ENCODE data around the gene CR1.

DNA sequence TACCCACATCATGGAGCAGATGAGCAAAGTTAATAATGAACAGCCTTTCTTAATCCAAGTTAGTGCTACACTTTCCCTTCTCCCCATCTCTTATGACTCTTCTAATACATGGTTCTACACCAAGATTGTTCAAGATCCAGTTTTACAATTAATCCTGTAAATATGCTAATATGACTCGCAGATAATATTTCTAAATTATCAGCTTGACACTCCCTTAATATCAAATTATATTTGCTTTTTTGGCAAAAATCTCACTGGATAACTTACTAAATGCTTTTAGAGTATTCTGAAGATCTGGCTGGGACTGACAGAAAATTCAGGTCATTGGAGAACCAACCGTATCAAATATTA is 124.6 kb downstream of the CR1 start:
- TF ChIP-seq POLR2A (IDR thresholded peaks at IDR 0.05) (no peak), POLR2AphosphoS5 (IDR thresholded peaks at IDR 0.05) (no peak)
- TF ChIP-seq, protein P1, sequence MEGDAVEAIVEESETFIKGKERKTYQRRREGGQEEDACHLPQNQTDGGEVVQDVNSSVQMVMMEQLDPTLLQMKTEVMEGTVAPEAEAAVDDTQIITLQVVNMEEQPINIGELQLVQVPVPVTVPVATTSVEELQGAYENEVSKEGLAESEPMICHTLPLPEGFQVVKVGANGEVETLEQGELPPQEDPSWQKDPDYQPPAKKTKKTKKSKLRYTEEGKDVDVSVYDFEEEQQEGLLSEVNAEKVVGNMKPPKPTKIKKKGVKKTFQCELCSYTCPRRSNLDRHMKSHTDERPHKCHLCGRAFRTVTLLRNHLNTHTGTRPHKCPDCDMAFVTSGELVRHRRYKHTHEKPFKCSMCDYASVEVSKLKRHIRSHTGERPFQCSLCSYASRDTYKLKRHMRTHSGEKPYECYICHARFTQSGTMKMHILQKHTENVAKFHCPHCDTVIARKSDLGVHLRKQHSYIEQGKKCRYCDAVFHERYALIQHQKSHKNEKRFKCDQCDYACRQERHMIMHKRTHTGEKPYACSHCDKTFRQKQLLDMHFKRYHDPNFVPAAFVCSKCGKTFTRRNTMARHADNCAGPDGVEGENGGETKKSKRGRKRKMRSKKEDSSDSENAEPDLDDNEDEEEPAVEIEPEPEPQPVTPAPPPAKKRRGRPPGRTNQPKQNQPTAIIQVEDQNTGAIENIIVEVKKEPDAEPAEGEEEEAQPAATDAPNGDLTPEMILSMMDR (IDR thresholded peaks at IDR 0.05) = peak in 1 of 7 experiments; percentile 23
